HG02610 (cell line): Measurements from ENCODE around the gene GMIP.
"Not testable (repeated sequence)": the region's sequence is repeated elsewhere in the genome, so short reads cannot be mapped to it uniquely, and the experiment has no call there.

Experiments
- ATAC-seq: cut with Tn5 transposase; IDR thresholded peaks from one replicate; pipeline ENCODE4 v1.9.1; 2021; ENCODE audit warnings: mild to moderate bottlenecking, moderate library complexity; ENCODE audit not compliant: unreplicated experiment

The GMIP gene

GRCh38 chr19:19615086-19615485 lies 28.4 kb downstream of the GMIP start:
- no peak for ATAC-seq

- no peak for ATAC-seq
These were observed 30.0 kb downstream of the GMIP start for GRCh38 chr19:19613506-19613905.

DNA sequence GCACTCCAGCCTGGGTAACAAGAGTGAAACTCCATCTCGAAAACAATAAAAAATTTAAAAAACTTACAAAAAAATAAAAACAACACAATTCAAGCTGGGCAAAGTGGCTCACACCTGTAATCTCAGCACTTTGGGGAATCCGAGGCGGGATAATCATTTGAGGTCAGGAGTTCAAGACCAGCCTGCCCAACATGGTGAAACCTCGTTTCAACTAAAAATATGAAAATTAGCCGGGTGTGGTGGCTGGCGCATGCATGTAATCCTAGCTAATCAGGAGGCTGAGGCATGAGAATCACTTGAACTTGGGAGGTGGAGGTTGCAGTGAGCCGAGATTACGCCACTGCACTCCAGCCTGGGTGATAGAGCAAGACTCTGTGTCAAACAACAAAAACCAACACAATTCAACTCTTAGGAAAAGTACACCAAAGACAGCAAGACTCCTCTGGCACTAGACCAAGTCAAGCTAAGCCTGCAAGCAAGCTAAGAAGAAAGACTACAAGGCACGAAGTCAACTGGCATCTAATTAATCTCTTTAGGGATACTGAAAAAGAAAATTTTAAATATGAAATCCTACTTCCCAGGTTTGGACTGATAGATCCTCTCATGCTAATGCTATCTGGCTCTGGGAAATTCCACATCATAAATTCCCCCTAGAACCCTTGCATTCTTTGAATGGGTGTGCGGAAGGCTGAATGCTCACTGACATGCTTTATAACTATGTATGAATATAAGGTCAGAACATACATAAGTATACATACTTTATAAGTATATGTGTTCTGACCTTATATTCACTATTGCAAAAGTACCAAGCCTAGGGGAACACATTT lies 32.9 kb downstream of the GMIP start:
- no peak for ATAC-seq

DNA sequence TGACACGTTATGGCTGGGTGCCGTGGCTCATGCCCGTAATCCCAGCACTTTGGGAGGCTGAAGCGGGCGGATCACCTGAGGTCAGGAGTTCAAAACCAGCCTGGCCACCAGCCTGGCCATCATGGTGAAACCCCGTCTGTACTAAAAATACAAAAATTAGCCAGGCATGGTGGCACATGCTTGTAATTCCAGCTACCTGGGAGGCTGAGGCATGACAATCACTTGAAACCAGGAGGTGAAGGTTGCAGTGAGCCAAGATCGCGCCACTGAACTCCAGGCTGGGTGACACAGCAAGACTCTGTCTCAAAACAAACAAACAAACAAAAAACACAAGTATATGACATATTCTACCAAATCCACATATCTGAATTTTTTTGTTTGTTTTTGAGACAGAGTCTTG lies 36.8 kb downstream of the GMIP start:
- not testable (repeated sequence) for ATAC-seq

DNA sequence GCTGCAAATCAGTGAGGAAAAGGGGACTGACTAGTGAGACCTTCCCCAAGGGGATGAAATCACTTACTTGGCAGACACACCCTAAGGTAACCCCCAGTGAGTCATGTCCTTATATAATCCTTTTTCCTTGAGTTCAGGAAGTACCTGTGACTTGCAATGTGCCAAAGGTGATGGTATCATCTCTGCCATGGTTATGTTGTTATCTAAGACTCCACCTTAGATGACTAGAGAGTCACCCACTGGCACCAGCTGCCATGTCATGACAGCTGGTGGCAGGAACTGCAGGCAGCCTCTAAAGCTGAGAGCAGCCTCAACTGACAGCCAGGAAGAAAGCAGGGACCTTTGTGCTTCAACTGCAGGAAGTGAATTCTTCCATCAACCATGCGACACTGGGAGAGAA lies 37.4 kb downstream of the GMIP start:
- ATAC-seq = no peak

GRCh38 chr19:19602713-19603324 lies 40.6 kb downstream of the GMIP start:
- ATAC-seq = no peak

DNA sequence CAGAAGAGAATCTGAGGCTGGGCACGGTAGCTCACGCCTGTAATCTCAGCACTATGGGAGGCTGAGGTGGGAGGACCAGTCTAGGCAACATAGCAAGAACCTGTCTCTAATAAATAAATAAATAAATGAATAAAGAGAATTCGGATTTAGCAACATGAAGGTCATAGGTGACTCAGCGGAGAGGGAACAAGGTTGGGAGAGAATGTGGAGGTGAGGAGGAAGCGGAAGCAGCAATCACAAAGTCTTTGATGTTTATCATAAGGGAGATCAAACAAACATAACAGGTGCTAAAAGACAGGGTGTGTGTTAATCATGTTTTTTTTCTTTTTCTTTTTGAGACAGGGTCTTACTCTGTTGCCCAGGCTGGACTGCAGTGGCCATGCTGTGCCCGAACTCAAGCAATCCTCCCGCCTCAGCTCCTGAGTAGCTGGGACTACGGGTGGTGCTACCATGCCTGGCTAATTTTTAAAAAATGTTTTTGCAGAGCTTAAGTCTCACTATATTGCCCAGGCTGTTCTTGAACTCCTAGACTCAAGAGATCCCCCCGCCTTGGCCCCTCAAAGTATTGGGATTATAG lies 41.2 kb downstream of the GMIP start:
- ATAC-seq = no peak

DNA sequence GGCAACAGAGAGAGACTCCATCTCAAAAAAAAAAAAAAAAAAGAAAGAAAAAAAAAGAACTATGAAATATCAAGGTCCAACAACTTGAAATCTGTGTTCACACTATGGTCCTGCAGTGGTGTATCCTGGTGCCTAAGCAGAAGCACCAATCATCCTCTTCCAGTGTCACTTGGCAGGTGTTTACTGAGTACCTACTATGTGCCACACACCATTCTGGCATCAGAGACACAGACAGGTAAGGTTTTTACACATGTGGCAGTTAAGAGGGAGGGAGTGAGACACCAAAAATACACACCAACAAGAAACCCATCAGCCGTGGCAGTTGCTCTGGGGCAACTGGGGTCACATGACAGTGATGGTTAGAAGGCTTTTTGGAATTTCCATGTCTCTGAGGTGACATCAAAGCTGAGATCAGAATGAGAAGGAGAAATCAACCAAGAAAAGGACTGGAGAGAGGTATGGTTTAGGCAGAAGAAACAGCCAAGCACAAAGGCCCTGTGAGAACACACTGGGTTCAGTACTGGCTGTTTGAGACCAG lies 42.6 kb downstream of the GMIP start:
- ATAC-seq = no peak

DNA sequence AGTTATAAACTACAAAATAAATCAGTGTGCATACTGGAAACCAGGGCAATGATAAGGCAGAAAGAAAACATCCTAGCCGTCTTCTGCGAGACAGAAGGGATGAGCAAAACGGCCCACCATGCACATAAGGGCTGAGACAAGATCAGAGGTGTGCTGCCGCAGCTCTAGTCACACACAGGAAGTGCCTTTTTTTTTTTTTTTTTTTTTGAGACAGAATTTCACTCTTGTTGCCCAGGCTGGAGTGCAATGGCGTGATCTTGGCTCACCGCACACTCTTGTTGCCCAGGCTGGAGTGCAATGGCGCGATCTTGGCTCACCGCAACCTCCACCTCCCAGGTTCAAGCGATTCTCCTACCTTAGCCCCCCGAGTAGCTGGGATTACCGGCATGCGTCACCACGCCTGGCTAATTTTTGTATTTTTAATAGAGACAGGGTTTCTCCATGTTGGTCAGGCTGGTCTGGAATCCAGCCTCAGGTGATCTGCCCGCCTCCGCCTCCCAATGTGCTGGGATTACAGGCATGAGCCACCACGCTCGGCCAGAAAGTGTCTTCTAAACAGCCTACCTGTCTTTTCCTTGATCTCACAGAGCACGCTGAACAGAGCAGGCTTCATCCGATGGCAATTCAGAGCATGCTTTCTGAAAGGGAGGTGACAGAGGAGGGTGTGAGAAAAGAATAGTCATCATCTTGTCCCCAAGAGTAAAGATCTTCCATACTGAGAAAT lies 44.6 kb downstream of the GMIP start:
- not testable (repeated sequence) for ATAC-seq

DNA sequence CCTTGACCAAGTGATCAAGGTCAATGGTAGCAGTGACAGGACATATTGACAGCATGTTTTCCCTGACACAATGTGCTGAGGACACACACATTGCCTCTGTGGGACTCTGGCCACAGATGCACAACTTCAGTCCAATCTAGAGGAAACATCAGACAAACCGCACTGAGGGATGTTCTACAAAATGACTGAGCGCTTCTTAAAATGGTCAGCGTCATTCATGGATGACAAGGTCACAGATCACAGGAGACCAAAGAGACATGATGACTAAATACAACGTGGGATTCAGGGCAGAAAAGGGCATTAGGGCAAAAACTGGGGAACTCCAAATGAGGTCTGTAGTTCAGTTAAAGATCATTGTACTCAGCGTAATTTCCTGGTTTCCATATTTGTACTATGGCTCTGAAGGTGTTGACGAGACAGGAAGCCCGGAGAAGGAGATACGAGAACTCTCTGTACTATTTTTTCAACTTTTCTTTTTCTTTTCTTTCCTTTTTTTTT lies 45.6 kb downstream of the GMIP start:
- peak; percentile 73 for ATAC-seq

- no peak for ATAC-seq
These were observed 48.2 kb downstream of the GMIP start for GRCh38 chr19:19595171-19595701.

DNA sequence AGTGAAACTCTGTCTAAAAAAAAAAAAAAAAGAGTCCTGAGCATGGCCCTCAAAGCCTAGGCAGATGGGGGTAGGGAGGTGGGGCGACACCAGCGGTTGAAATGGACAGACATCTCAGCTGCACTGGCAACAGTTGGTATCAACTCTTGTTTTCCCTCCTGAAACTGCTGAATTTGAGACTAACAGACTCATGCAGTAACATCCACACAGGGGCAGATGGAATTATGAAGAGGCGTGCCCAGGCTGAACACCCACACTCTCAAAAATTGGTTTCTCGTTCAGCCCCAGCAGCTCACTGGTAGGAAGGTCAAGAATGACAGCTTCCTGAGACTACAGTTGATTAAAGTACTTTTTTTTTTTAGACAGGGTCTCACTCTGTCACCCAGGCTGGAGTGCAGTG lies 49.1 kb downstream of the GMIP start:
- no peak for ATAC-seq

GRCh38 chr19:19592690-19593089 lies 50.8 kb downstream of the GMIP start:
- no peak for ATAC-seq

DNA sequence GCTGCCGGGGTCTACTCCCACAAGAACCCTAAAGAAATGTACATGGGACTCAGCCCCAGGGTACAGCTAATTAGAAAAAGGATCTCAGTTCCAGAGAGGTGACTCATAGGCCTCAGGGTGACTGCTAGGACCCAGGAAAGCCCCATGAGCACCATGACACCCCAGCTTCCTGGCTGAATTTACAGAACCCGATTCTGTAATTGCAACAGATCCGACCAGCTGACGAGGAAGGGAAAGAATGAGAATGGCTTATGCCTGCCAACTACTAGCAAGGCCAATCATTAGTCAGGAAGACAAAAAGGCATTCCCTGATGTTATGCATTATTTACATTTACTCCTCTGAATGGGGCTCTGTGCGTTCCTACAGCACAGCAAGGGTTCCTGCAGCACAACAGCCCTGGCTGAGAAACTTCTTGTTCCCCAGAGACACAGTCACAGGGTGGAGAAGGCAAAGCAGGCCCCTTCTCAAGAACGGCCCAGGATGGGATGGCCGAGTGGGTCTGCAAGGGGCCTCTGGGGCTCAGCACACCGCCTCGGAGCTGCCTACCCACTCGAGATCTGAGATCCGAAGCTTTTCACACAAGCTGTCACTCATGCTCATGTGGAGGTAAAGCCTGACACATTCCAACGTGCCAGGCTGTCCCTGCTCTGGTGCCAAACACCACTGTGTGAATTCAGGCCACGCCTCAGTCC lies 52.2 kb downstream of the GMIP start:
- ATAC-seq = peak; percentile 44

- no peak for ATAC-seq
These were observed 54.9 kb downstream of the GMIP start for GRCh38 chr19:19588546-19588945.

GRCh38 chr19:19587771-19588170 lies 55.7 kb downstream of the GMIP start:
- no peak for ATAC-seq

DNA sequence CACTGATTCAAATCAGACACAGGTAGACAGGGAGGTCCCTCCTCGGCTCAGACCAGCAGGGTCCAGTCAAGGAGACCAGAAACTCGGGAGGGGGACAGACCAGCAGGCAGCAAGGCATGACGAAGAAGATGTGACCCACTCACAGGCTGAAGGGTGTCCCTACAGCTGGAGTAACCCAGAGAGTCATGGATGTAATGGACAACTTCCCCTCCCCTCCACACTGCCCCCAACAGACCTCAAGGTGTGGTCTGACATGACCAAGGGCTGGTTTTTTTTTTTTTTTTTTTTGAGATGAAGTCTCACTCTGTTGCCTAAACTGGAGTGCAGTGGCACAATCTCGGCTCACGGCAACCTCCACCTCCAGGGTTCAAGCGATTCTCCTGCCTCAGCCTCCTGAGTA lies 59.1 kb downstream of the GMIP start:
- no peak for ATAC-seq

DNA sequence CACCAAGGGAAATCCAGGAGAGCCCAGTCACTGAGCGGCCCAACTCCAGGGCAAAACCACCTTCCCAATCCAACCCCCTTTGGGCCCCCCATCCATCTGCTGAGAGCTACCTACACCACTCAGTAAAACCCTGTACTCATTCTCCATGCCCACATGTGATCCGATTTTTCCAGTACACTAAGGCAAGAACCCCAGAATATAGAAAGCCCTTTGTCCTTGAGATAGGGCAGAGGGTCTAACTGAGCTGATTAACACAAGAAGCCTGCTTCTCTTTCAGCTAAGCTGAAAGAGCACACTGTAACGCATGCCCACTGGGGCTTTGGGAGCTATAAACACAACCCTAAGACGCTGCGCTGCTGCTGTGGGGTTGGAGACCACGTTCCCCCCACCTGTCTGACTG lies 61.0 kb downstream of the GMIP start:
- ATAC-seq = no peak

DNA sequence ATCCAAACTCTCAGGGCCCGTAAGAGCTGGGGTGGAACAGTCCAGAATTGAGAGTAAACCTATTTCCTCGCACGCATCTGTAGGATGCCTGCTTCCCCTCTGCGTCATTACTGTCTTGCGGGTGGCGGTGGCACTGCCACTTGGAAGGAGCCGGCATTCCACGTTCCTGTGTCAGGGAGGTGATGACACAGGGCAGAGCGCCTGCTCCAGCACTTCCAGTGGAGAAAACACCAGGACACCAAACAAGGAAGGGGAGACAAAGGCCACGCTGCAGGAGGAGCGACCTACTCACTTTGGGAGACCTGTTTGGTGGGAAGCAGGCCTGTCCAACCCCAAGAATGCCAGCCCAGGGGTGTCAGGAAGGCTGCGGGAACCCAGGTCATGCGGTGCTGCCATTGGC lies 62.1 kb downstream of the GMIP start:
- no peak for ATAC-seq

- ATAC-seq = no peak
These were observed 63.0 kb downstream of the GMIP start for GRCh38 chr19:19580418-19580817.
